Measurements from ENCODE around the gene PTPRT.

- TF ChIP-seq CTCF (conservative IDR thresholded peaks at IDR 0.05; ENCODE audit: low read depth in 2 of 2) = no peak
- TF ChIP-seq POLR2AphosphoS5 (IDR thresholded peaks at IDR 0.05; ENCODE audit: low read depth) = no peak
- no peak for TF ChIP-seq EZH2 (IDR thresholded peaks at IDR 0.05; ENCODE audit: low read depth, unreplicated experiment)
- TF ChIP-seq JUNB (IDR thresholded peaks at IDR 0.05; ENCODE audit: unreplicated experiment) = no peak
- no peak for TF ChIP-seq REST (IDR thresholded peaks at IDR 0.05; ENCODE audit: unreplicated experiment)
- no peak for TF ChIP-seq EZH2phosphoT487 (IDR thresholded peaks at IDR 0.05; ENCODE audit: unreplicated experiment)
- no peak for TF ChIP-seq CREB1 (CRISPR knock-in tag; IDR thresholded peaks at IDR 0.05; ENCODE audit: low read depth)
- TF ChIP-seq ETS1 (IDR thresholded peaks at IDR 0.05) = no peak
- no peak for TF ChIP-seq ZNF114 (CRISPR knock-in tag; IDR thresholded peaks at IDR 0.05)
Observed at GRCh38 chr20:42587427-42587826, 602.3 kb downstream of the PTPRT start.
